K562 (cell line): ENCODE data around the gene ELOVL1. TPM values are rescaled to one million over a fixed set of nuclear protein-coding genes. Genes with fewer than 3 reads are reported as not detected.

ENCODE experiments used
- BACH1 ChIP-seq: fragments of 200-800 bp; sonication (Bioruptor generic); IDR thresholded peaks from 2 replicates; pipeline ENCODE4 v1.6.1; 2016; ENCODE audit warnings: missing genetic modification characterization, missing compliant biosample characterization
- BDP1 ChIP-seq: IDR thresholded peaks from 3 replicates; pipeline ENCODE4 v1.6.1; 2011; ENCODE audit not compliant: insufficient read length, insufficient read depth
- BHLHE40 ChIP-seq: IDR thresholded peaks from 2 replicates; pipeline ENCODE4 v1.6.1; 2011; ENCODE audit warnings: low read length, improper control_type of control experiment
- CBFA2T3 ChIP-seq: fragments of 450-650 bp; IDR thresholded peaks from 2 replicates; pipeline ENCODE4 v1.6.1; 2017
- CBX5 ChIP-seq: IDR thresholded peaks from 2 replicates; pipeline ENCODE4 v1.6.1; 2014; ENCODE audit warnings: low read depth, borderline replicate concordance
- CGGBP1 ChIP-seq: fragments of 250-450 bp; sonication (Bioruptor Pico); IDR thresholded peaks from 2 replicates; pipeline ENCODE4 v1.9.0; 2021; ENCODE audit warnings: mild to moderate bottlenecking
- CHD2 ChIP-seq: IDR thresholded peaks from 2 replicates; pipeline ENCODE4 v1.6.1; 2011; ENCODE audit warnings: low read depth, low read length
- CLOCK ChIP-seq: fragments of 250-450 bp; sonication (Bioruptor Pico); IDR thresholded peaks from 2 replicates; pipeline ENCODE4 v1.4.0; 2020; ENCODE audit warnings: mild to moderate bottlenecking, moderate library complexity, borderline replicate concordance
- DIDO1 ChIP-seq: fragments of 450-650 bp; IDR thresholded peaks from 2 replicates; pipeline ENCODE4 v1.6.1; 2016; ENCODE audit warnings: low read depth, missing biosample characterization, missing genetic modification characterization
- GTF3C2 ChIP-seq: IDR thresholded peaks from 3 replicates; pipeline ENCODE4 v1.6.1; 2011; ENCODE audit warnings: borderline replicate concordance, mild to moderate bottlenecking, moderate library complexity; ENCODE audit not compliant: insufficient read length; ENCODE audit errors: extremely low read depth
- KAT2B ChIP-seq: IDR thresholded peaks from one replicate; pipeline ENCODE4 v1.6.1; 2012; ENCODE audit warnings: low read depth, mild to moderate bottlenecking, control low read depth, inconsistent platforms, low read length, moderate library complexity
- KDM4B ChIP-seq, 2 experiments: fragments of 450-650 bp in 1 of 2; sonication (generic) in 1 of 2; IDR thresholded peaks; 2 replicates each; pipeline ENCODE4 v1.6.1; 2016 to 2017; ENCODE audit warnings: borderline replicate concordance in 2 of 2, antibody characterized with exemption in 1 of 2, low read depth in 1 of 2, mild to moderate bottlenecking in 1 of 2
- MCM7 ChIP-seq, 2 experiments: fragments of 450-650 bp; IDR thresholded peaks; 2 replicates each; pipeline ENCODE4 v1.6.1; 2016 to 2018
- MYC ChIP-seq, 2 experiments: fragments of 250-450 bp in 1 of 2; sonication (Bioruptor Pico) in 1 of 2; IDR thresholded peaks; 2 replicates each; pipeline versions ENCODE4 v1.5.1 to v1.6.1; 2012 to 2021; ENCODE audit warnings: low read depth in 2 of 2, borderline replicate concordance in 1 of 2, improper control_type of control experiment in 1 of 2, low read length in 1 of 2, mild to moderate bottlenecking in 1 of 2, moderate library complexity in 1 of 2
- SAP30 ChIP-seq: fragments of 200-600 bp; sonication (generic); IDR thresholded peaks from 2 replicates; pipeline ENCODE4 v1.6.1; 2012; ENCODE audit warnings: borderline replicate concordance, low read depth, mild to moderate bottlenecking, moderate library complexity, low read length, control low read depth, inconsistent platforms; ENCODE audit not compliant: insufficient read depth, poor library complexity, severe bottlenecking
- SNRNP70 ChIP-seq: fragments of 200-400 bp; formaldehyde crosslinking; optimal IDR thresholded peaks from 2 replicates; pipeline ENCODE3; 2017; ENCODE audit warnings: low read depth, low read length
- STAG1 ChIP-seq: sonication (generic); formaldehyde crosslinking; IDR thresholded peaks from 2 replicates; pipeline ENCODE4 v1.5.0; 2020; ENCODE audit warnings: missing genetic modification reagents, borderline replicate concordance
- ZEB2 ChIP-seq: fragments of 450-650 bp; IDR thresholded peaks from 2 replicates; pipeline ENCODE4 v1.6.1; 2016
- ZNF175 ChIP-seq: fragments of 200-800 bp; sonication (Bioruptor generic); IDR thresholded peaks from 2 replicates; pipeline ENCODE4 v1.6.1; 2016; ENCODE audit warnings: low read depth, mild to moderate bottlenecking, missing genetic modification characterization, missing compliant biosample characterization
- ZNF76 ChIP-seq: fragments of 250-450 bp; sonication (Bioruptor Pico); IDR thresholded peaks from 2 replicates; pipeline ENCODE4 v1.4.0; 2020; ENCODE audit warnings: mild to moderate bottlenecking, moderate library complexity, borderline replicate concordance
- polyA plus RNA-seq, 8 experiments: library from polyadenylated mRNA; depleted of rRNA in 4 of 8; stranded (reverse) in 5 of 8; unstranded in 3 of 8; fragments of >200 nt; fragmentation: Nextera tagmentation in 2 of 8; fragmentation: Illumina TruSeq in 1 of 8; extraction: Ambion mirVana in 2 of 8; extraction: Trizol in 1 of 8; gene quantifications; 2 replicates each; pipeline versions ENCODE4 v1.2.1 to v1.2.3, GENCODE V29; 2011 to 2014; ENCODE audit warnings: inconsistent platforms in 1 of 8, missing spikeins in 1 of 8
- total RNA-seq, 7 experiments: library from RNA; depleted of rRNA in 6 of 7; stranded (reverse); fragments of >200 nt in 6 of 7; fragmentation: Illumina TruSeq in 2 of 7; extraction: Trizol in 2 of 7; gene quantifications; 2 replicates each; pipeline versions ENCODE4 v1.2.1 to v1.2.3, GENCODE V29; 2011 to 2021; ENCODE audit warnings: low replicate concordance in 1 of 7

ELOVL1 gene
- total and polyA plus RNA-seq, 9 of the 15 experiments (the other 6 are each of a cell fraction or from before 2014, with no cell fraction given), result 51.0 to 157 (median 70.3) TPM

GRCh38 chr1:43389326-43390313, 21.8 kb upstream of the ELOVL1 start, which contains the start of the genes MED8 and SZT2 (continued):
- TF ChIP-seq STAG1 (CRISPR knock-in tag) (0 out of 2 replicates have a peak, but pooled peaks have one; percentile 16), CBFA2T3 (0 out of 2 replicates have a peak, but pooled peaks have one; percentile 27), ZNF175 (CRISPR knock-in tag) (no peak), CHD2 (peak; percentile 53), BDP1 (no peak), CLOCK (CRISPR knock-in tag) (no peak), MCM7 (IDR thresholded peaks at IDR 0.05) (no peak), MYC (IDR thresholded peaks at IDR 0.05; ENCODE audit: low read depth, low read length) (peak; percentile 75; the same call in 1 of the 2 replicates), MYC (CRISPR knock-in tag; IDR thresholded peaks at IDR 0.05; ENCODE audit: borderline replicate concordance, low read depth) (peak; percentile 38; the same call in 1 of the 2 replicates), CBX5 (no peak), BHLHE40 (peak; percentile 10; the same call in 1 of the 2 replicates), BACH1 (tag) (no peak), DIDO1 (tag) (peak; percentile 71; the same call in 1 of the 2 replicates), GTF3C2 (no peak), KAT2B (no peak), ZNF76 (CRISPR knock-in tag) (no peak), CGGBP1 (CRISPR knock-in tag) (no peak; the same call in 1 of the 2 replicates), SNRNP70 (no peak), KDM4B (IDR thresholded peaks at IDR 0.05; ENCODE audit: borderline replicate concordance in 2 of 2, low read depth in 1 of 2) (peak in 1 of 2 experiments; percentile 88; a peak in 1 of 4 replicates), ZEB2 (peak; percentile 85), SAP30 (peak; percentile 87)
